Stimulated activated naive CD8-positive, alpha-beta T cell treated with anti-CD3 and anti-CD28 coated beads, Interleukin-15, Interleukin-2, amounts not matched to agents 100 U/mL and 50 U/mL, for 24 hours (primary cell): Measurements from ENCODE around the gene DDX41.
"Not testable (repeated sequence)": the region's sequence is repeated elsewhere in the genome, so short reads cannot be mapped to it uniquely, and the experiment has no call there.

Source experiments
- ATAC-seq: fragments of 150-1000 bp; cut with Tn5 transposase; one replicate; pipeline ENCODE4 v1.10.0; 2021
- DNase-seq: peaks from one replicate; pipeline ENCODE4 v3.0.0; 2021

Gene DDX41

GRCh38 chr5:177516601-177517568 is at the start of gene DDX41:
TSS of gene DDX41 (minus strand) at chr5:177516961. CDS start at chr5:177516945, 16 bp downstream.
- peak; percentile 87 for ATAC-seq
- peak; percentile 95 for DNase-seq

- DNase-seq (no peak), ATAC-seq (no peak)
These were observed 48.3 kb upstream of the DDX41 start for GRCh38 chr5:177565046-177565445.

GRCh38 chr5:177559446-177559941 is 42.7 kb upstream of the DDX41 start:
- DNase-seq, ATAC-seq: not testable (repeated sequence)

- DNase-seq (no peak), ATAC-seq (no peak)
These were observed 41.0 kb upstream of the DDX41 start for GRCh38 chr5:177557796-177558195.

- ATAC-seq (no peak), DNase-seq (no peak)
These were observed 40.4 kb upstream of the DDX41 start for GRCh38 chr5:177557041-177557647.

GRCh38 chr5:177555665-177556064 is 38.9 kb upstream of the DDX41 start:
- no peak for ATAC-seq
- DNase-seq: no peak

- ATAC-seq (no peak), DNase-seq (no peak)
These were observed 38.5 kb upstream of the DDX41 start for GRCh38 chr5:177555228-177555627.

GRCh38 chr5:177554474-177555111 is 37.8 kb upstream of the DDX41 start, which contains the start of gene FAM193B:
TSS of gene FAM193B (minus strand) at chr5:177554563. CDS start at chr5:177554458, 105 bp downstream.
- DNase-seq (peak; percentile 96), ATAC-seq (peak; percentile 95)

- peak; percentile 35 for ATAC-seq
- peak; percentile 60 for DNase-seq
These were observed 37.1 kb upstream of the DDX41 start for GRCh38 chr5:177553671-177554429.

GRCh38 chr5:177552839-177553455 is 36.2 kb upstream of the DDX41 start:
- DNase-seq (no peak), ATAC-seq (no peak)

GRCh38 chr5:177550122-177550521 is 33.4 kb upstream of the DDX41 start:
- DNase-seq: no peak
- ATAC-seq: no peak

GRCh38 chr5:177548495-177548894 is 31.7 kb upstream of the DDX41 start:
- ATAC-seq: no peak
- DNase-seq: no peak

GRCh38 chr5:177547736-177548135 is 31.0 kb upstream of the DDX41 start:
- ATAC-seq: no peak
- no peak for DNase-seq

GRCh38 chr5:177546258-177546741 is 29.5 kb upstream of the DDX41 start:
- ATAC-seq (peak; percentile 63), DNase-seq (no peak)

GRCh38 chr5:177545487-177546257 is 28.9 kb upstream of the DDX41 start:
- no peak for DNase-seq

GRCh38 chr5:177542816-177543465 is 26.2 kb upstream of the DDX41 start:
- ATAC-seq: no peak
- no peak for DNase-seq

More at GRCh38 chr5:177545487-177546257, 28.9 kb upstream of the DDX41 start:
- ATAC-seq: no peak

GRCh38 chr5:177540438-177540837 is 23.7 kb upstream of the DDX41 start:
- ATAC-seq (no peak), DNase-seq (no peak)

- no peak for ATAC-seq
- no peak for DNase-seq
These were observed 22.6 kb upstream of the DDX41 start for GRCh38 chr5:177539411-177539810.

- no peak for DNase-seq
- ATAC-seq: no peak
These were observed 22.1 kb upstream of the DDX41 start for GRCh38 chr5:177538876-177539275.
